GM12878 (cell line): Measurements from ENCODE around the gene MSGN1. TPM values are rescaled to one million over a fixed set of nuclear protein-coding genes. Genes with fewer than 3 reads are reported as not detected.

Experiments
- ATAC-seq: fragments of 200-7000 bp; cut with Tn5 transposase; 3 replicates; pipeline ENCODE4 v1.9.1; 2020; ENCODE audit warnings: mild to moderate bottlenecking, moderate library complexity
- BruUV-seq: library from RNA; stranded (reverse); fragments of 400-500 nt; replicated peaks from 2 replicates; lab custom pipeline; 2021; lab: Mats Ljungman, UMichigan
- CTCF ChIA-PET: fragments of 300-600 bp; sonication (Branson Sonifier 250); formaldehyde crosslinking; extraction: SDS; loops from one replicate; lab custom pipeline; 2021; ENCODE audit warnings: inconsistent platforms; lab: Yijun Ruan, JAX
- POLR2A ChIA-PET: fragments of 350-600 bp; formaldehyde crosslinking; extraction: SDS; loops from one replicate; lab custom pipeline; 2021; ENCODE audit warnings: inconsistent platforms; lab: Charles Lee
- RAD21 ChIA-PET: fragments of 300-600 bp; sonication (Branson Sonifier 250); formaldehyde crosslinking; loops from one replicate; lab custom pipeline; 2023; ENCODE audit warnings: antibody characterized with exemption; ENCODE audit not compliant: unreplicated experiment; lab: Charles Lee
- SMC1A ChIA-PET: fragments of 300-600 bp; sonication (Branson Sonifier 250); formaldehyde crosslinking; loops from one replicate; lab custom pipeline; 2023; ENCODE audit not compliant: unreplicated experiment, uncharacterized antibody; lab: Charles Lee
- DNase-seq: peaks from one replicate; pipeline ENCODE4 v3.0.0-alpha.2; 2011; ENCODE audit warnings: low read depth, low spot score
- FAIRE-seq: peaks from 3 replicates; lab custom pipeline; 2011; peaks lifted over from hg19 to GRCh38; lab: Jason Lieb, UNC
- H2AFZ ChIP-seq: 2 replicates; pipeline ENCODE4 v1.6.0; 2011; ENCODE audit warnings: low read depth, low read length, control low read depth; ENCODE audit not compliant: control insufficient read depth
- H3K27ac ChIP-seq: 2 replicates; pipeline ENCODE4 v1.5.1; 2011; ENCODE audit warnings: control low read depth; ENCODE audit not compliant: control insufficient read depth, insufficient read depth
- H3K27me3 ChIP-seq, 2 experiments: replicated peaks in 1 of 2; 2 replicates each; pipeline versions ENCODE4 v1.6.0 to v1.6.1; 2011; ENCODE audit warnings: low read length in 1 of 2; ENCODE audit not compliant: control insufficient read depth in 2 of 2, insufficient read depth in 2 of 2
- H3K36me3 ChIP-seq, 2 experiments: 2 replicates each; pipeline ENCODE4 v1.5.1; 2011; ENCODE audit warnings: low read length in 1 of 2; ENCODE audit not compliant: control insufficient read depth in 2 of 2, insufficient read depth in 2 of 2
- H3K4me1 ChIP-seq: 2 replicates; pipeline ENCODE4 v1.6.1; 2011; ENCODE audit warnings: mild to moderate bottlenecking, low read length, moderate library complexity, mixed read lengths; ENCODE audit not compliant: control insufficient read depth, insufficient read depth
- H3K4me2 ChIP-seq: 2 replicates; pipeline ENCODE4 v1.6.0; 2011; ENCODE audit warnings: control low read depth; ENCODE audit not compliant: control insufficient read depth, insufficient read depth
- H3K4me3 ChIP-seq: fragments of 200-600 bp; sonication (generic); 2 replicates; pipeline ENCODE4 v1.5.1; 2016
- H3K79me2 ChIP-seq: 2 replicates; pipeline ENCODE4 v1.6.0; 2011; ENCODE audit warnings: low read length; ENCODE audit not compliant: control insufficient read depth, insufficient read depth
- H3K9ac ChIP-seq: 2 replicates; pipeline ENCODE4 v1.8.0; 2011; ENCODE audit warnings: low read length, control low read depth, mixed read lengths; ENCODE audit not compliant: control insufficient read depth, insufficient read depth
- H3K9me3 ChIP-seq: replicated peaks from 3 replicates; pipeline ENCODE4 v1.5.1; 2011; ENCODE audit warnings: mild to moderate bottlenecking, low read length; ENCODE audit not compliant: control insufficient read depth, insufficient read depth
- H4K20me1 ChIP-seq: 2 replicates; pipeline ENCODE4 v1.6.0; 2011; ENCODE audit not compliant: control insufficient read depth, insufficient read depth
- CHD2 ChIP-seq: IDR thresholded peaks from 2 replicates; pipeline ENCODE4 v1.6.1; 2011; ENCODE audit warnings: low read depth, low read length, improper control_type of control experiment, borderline replicate concordance
- IRF4 ChIP-seq: IDR thresholded peaks from 2 replicates; pipeline ENCODE4 v1.6.1; 2011; ENCODE audit warnings: low read depth, low read length
- RAD21 ChIP-seq: IDR thresholded peaks from 2 replicates; pipeline ENCODE4 v1.6.1; 2011; ENCODE audit warnings: mild to moderate bottlenecking, low read depth, low read length, moderate library complexity; ENCODE audit not compliant: insufficient read depth
- SMARCA5 ChIP-seq: fragments of 450-650 bp; IDR thresholded peaks from 2 replicates; pipeline ENCODE4 v1.6.1; 2017; ENCODE audit warnings: mild to moderate bottlenecking
- SMC3 ChIP-seq: IDR thresholded peaks from 2 replicates; pipeline ENCODE4 v1.6.1; 2011; ENCODE audit warnings: low read length, improper control_type of control experiment, borderline replicate concordance
- YY1 ChIP-seq: IDR thresholded peaks from 2 replicates; pipeline ENCODE4 v1.6.1; 2011; ENCODE audit warnings: low read depth, mild to moderate bottlenecking, low read length
- WGBS: methylation state at CpG from one replicate; pipeline ENCODE4 v1.1.6; 2016; ENCODE audit warnings: low lambda C conversion rate; ENCODE audit not compliant: insufficient replicate concordance, insufficient coverage; ENCODE audit errors: missing lambda C conversion rate; 5-methylcytosine and 5-hydroxymethylcytosine counted together
- in situ Hi-C: fragments of 300-500 bp; cut with MboI; formaldehyde crosslinking; loops from 9 replicates; pipeline ENCODE4 v1.14.3; 2018; ENCODE audit warnings: mixed read lengths
- intact Hi-C: fragments of 100-400 bp; cut with micrococcal nuclease; formaldehyde crosslinking; loops from one replicate; pipeline ENCODE4 v1.14.2; 2022; ENCODE audit not compliant: unreplicated experiment
- polyA plus RNA-seq, 11 experiments: library from polyadenylated mRNA; depleted of rRNA in 4 of 11; unstranded in 6 of 11; stranded (reverse) in 5 of 11; fragments of >200 nt; fragmentation: Nextera tagmentation in 4 of 11; fragmentation: Illumina TruSeq in 1 of 11; extraction: Ambion mirVana in 4 of 11; extraction: Trizol in 1 of 11; gene quantifications; 1 replicate in 1 of 11; 2 replicates in 10 of 11; pipeline versions ENCODE4 v1.2.1 to v1.2.3, GENCODE V29; 2011 to 2016; ENCODE audit warnings: inconsistent platforms in 2 of 11, missing spikeins in 2 of 11, low read depth in 1 of 11
- total RNA-seq, 4 experiments: library from RNA; depleted of rRNA in 3 of 4; stranded (reverse); fragments of >200 nt in 3 of 4; fragmentation: Illumina TruSeq in 1 of 4; extraction: Trizol in 1 of 4; gene quantifications; 2 replicates each; pipeline versions ENCODE4 v1.2.1 to v1.2.3, GENCODE V29; 2013 to 2021
- TF ChIP-seq, protein P1 (sequence below): fragments of 450-650 bp; IDR thresholded peaks from 2 replicates; pipeline ENCODE4 v1.6.1; 2017; ENCODE audit warnings: borderline replicate concordance
- TF ChIP-seq, protein P2 (sequence below), 3 experiments: IDR thresholded peaks in 2 of 3; conservative IDR thresholded peaks in 1 of 3; 2 replicates each; pipeline ENCODE4 v1.5.1; 2011; ENCODE audit warnings: low read depth in 3 of 3, low read length in 3 of 3, mild to moderate bottlenecking in 3 of 3, control low read depth in 2 of 3, moderate library complexity in 2 of 3, inconsistent platforms in 1 of 3, mixed read lengths in 1 of 3; ENCODE audit not compliant: control insufficient read depth in 2 of 3, insufficient read depth in 1 of 3; ENCODE audit errors: extremely low read depth in 1 of 3

MSGN1 gene
- total and polyA plus RNA-seq, 10 of the 15 experiments (the other 5 are each of a cell fraction or from before 2014, with no cell fraction given) = 0.27 TPM; not detected in 9

DNA sequence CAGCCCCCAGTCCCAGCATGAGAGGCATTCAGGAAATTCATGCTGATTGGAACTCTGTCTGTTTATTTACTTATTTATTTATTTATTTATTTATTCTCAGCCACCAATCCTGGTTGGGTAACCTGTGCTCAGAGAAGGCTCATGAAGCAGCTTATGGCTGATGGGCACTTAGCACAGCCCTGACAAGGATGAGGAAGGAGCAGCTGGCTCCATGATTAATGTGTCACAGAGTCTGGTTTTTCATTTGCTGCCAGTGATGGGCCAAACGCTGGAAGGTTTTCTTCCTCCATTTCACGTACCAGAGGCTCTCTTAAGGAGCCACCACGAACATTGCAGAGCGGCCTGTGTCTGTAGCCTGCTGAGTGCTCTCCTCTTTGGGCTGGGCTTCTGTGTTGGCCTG is 33.9 kb downstream of the MSGN1 start (continued):
- TF ChIP-seq, protein P1, sequence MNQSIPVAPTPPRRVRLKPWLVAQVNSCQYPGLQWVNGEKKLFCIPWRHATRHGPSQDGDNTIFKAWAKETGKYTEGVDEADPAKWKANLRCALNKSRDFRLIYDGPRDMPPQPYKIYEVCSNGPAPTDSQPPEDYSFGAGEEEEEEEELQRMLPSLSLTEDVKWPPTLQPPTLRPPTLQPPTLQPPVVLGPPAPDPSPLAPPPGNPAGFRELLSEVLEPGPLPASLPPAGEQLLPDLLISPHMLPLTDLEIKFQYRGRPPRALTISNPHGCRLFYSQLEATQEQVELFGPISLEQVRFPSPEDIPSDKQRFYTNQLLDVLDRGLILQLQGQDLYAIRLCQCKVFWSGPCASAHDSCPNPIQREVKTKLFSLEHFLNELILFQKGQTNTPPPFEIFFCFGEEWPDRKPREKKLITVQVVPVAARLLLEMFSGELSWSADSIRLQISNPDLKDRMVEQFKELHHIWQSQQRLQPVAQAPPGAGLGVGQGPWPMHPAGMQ = no peak
- TF ChIP-seq, all 136 proteins: peak for 0

- Histone ChIP-seq H3K4me3 (no peak overlapping the region), H3K36me3 (no peaks in the 10 kb centered on the region), H3K9ac (no peak overlapping the region), H3K4me1 (no peaks in the 10 kb centered on the region), H3K9me3 (no peaks in the 10 kb centered on the region), H3K79me2 (no peaks in the 10 kb centered on the region), H2AFZ (no peak overlapping the region)
- CTCF ChIA-PET = interaction anchor here (0.9 to 3.0 kb wide), 21 partner anchors 11 to 528 kb away, joined by 3 to 17 read pairs (median 4); no protein-coding TSS in a partner anchor
- in situ Hi-C loops = loop anchor here (5.0 kb wide), 2 partner anchors 300 to 525 kb away; no protein-coding TSS in a partner anchor
- ATAC-seq = peak; percentile 92
- TF ChIP-seq, protein P2, sequence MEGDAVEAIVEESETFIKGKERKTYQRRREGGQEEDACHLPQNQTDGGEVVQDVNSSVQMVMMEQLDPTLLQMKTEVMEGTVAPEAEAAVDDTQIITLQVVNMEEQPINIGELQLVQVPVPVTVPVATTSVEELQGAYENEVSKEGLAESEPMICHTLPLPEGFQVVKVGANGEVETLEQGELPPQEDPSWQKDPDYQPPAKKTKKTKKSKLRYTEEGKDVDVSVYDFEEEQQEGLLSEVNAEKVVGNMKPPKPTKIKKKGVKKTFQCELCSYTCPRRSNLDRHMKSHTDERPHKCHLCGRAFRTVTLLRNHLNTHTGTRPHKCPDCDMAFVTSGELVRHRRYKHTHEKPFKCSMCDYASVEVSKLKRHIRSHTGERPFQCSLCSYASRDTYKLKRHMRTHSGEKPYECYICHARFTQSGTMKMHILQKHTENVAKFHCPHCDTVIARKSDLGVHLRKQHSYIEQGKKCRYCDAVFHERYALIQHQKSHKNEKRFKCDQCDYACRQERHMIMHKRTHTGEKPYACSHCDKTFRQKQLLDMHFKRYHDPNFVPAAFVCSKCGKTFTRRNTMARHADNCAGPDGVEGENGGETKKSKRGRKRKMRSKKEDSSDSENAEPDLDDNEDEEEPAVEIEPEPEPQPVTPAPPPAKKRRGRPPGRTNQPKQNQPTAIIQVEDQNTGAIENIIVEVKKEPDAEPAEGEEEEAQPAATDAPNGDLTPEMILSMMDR (IDR thresholded peaks at IDR 0.05 in 2 of 3, conservative IDR thresholded peaks at IDR 0.05 in 1 of 3; ENCODE audit: control insufficient read depth in 2 of 3, extremely low read depth in 1 of 3, insufficient read depth in 1 of 3, low read depth in 3 of 3, low read length in 3 of 3) = peak; percentile 88 to 90 (median 89)
- TF ChIP-seq SMARCA5 (no peak), YY1 (peak; percentile 56; the same call in 1 of the 2 replicates), IRF4 (0 out of 2 replicates have a peak, but pooled peaks have one; percentile 36), CHD2 (no peak), SMC3 (peak; percentile 85; the same call in 1 of the 2 replicates), RAD21 (peak; percentile 93)
- TF ChIP-seq, all 136 proteins: peak for 5
- BruUV-seq = no TSS peak
- POLR2A ChIA-PET = no interaction called here
- FAIRE-seq (peak; percentile 18), DNase-seq (no peak)
- WGBS = 12% methylated on average over 9 of the region's 9 CpGs
- Histone ChIP-seq H4K20me1 (no peaks in the 10 kb centered on the region), H3K4me2 (no peak overlapping the region), H3K27ac (no peak overlapping the region), H3K27me3 (no peaks in the 10 kb centered on the region; a peak in 1 of 4 replicates)
- RAD21 ChIA-PET = interaction anchor here (1.2 to 1.4 kb wide), 3 partner anchors 19 to 327 kb away, joined by 3 to 5 read pairs (median 4); no protein-coding TSS in a partner anchor
- SMC1A ChIA-PET = interaction anchor here (0.9 to 2.2 kb wide), 3 partner anchors 223 to 327 kb away, joined by 3 to 8 read pairs (median 5); no protein-coding TSS in a partner anchor
- intact Hi-C loops = loop anchor here (1.0 to 10.0 kb wide), 4 partner anchors 263 to 526 kb away; no protein-coding TSS in a partner anchor
These were observed 35.7 kb downstream of the MSGN1 start for GRCh38 chr2:17851731-17852585.
